SW480 (cell line): Measurements from ENCODE around the gene MGAT4B.
"Not testable (repeated sequence)": the region's sequence is repeated elsewhere in the genome, so short reads cannot be mapped to it uniquely, and the experiment has no call there.

ENCODE experiments used
- DNase-seq: peaks from one replicate; pipeline ENCODE4 v3.0.0-alpha.2; 2016; ENCODE audit warnings: low spot score

The MGAT4B gene

DNA sequence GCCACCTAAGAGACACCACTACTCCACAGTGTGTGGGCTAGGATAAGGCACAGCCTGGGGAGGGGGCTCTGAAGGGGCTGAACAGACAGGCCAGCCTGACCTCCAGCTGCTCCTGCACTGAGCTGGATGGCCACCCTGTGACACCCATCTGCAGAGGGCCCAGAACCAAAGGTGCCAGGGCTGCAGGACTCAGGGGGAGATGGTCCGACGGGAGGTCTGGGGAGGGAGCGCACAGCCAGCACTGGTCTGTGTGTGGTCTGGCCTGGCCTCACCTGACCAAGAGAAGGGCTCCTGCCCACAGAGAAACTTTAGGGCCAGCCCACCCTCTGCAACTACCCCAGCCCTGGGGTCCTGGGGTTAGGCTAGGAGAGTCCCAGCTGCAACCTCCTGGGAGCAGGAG lies 12.1 kb downstream of the MGAT4B start:
- no peak for DNase-seq

- DNase-seq = no peak
Measured at GRCh38 chr5:179794171-179794570, 12.5 kb downstream of the MGAT4B start.

GRCh38 chr5:179793468-179794139 lies 13.1 kb downstream of the MGAT4B start, which contains the start of gene LTC4S:
Gene LTC4S (plus strand): TSS chr5:179793986. CDS start chr5:179794081, 95 bp downstream.
- no peak for DNase-seq

DNA sequence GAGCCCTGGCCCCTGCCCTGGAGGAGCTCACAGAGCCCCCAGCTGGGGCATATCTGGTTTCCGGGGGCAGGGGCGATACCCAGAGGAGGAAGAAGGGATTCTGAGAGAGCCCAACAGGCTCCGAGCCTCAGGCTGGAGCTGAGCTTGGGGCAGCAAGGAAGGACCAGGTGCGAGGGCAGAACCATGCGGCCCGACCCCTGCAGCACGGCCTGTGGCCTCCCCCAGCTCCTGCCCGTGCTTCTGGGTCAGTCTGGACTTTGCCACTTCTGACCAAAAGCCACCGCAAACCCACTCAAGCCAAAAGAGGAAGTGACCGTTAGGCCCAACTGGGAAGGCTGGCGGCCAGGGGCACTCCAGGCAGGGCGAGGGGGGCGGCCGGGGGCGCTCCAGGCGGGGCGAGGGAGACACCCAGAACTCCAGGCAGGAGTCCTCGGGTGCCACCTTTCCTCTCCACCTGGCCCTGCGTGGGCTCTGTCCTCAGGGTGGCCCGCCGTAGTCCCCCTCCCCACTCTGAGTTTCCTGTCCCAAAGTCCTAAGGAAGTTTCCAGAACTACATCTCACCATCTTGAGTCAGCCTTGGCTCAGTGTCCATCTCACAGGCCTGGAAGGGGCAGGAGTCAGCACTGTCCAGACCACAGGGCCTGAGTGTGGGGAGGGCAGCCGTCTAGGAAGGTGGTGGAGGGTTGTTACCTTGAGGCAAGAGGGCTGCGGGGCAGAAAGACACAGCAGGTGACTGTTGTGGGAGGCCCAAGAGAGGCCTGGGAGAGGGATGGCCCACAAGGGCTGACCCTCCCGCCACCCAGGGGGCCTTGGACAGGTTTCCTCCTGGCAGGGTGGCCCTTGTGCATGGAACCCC lies 13.8 kb downstream of the MGAT4B start:
- DNase-seq = no peak

DNA sequence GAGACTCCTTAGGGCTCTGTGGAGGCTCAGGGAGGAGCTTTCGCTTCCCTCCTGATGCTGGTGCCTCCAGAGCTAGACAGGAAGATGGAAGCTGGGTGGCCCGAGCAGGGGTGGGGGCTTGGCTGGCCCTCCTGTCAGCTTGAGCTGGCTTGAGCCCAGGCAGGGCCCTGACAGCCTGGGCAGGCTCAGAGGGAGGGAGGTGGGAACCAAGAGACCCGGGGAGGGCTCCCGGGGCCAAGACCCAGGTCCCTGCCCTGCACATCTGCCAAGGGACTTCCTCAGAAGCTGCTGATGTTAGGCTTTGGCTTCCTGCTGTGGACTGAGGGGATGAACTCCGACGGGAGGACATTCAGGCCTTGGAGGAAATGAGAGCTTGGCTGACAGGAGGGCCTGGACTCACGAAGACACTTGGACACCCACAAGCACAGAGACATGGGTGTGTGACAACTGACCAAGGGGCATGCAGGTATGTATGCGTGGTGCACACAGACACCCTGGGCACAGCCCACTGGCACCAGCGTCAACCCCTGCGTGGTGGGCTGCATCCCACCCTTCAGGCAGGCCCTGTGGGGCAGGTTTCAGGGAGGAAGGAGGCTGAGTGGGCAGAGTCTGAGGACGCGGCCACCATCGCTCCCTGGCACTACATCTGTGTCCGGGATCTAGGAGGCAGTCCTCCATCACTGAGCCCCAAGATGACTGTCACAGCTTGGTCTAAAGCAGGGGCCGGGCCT lies 14.6 kb downstream of the MGAT4B start:
- no peak for DNase-seq

DNA sequence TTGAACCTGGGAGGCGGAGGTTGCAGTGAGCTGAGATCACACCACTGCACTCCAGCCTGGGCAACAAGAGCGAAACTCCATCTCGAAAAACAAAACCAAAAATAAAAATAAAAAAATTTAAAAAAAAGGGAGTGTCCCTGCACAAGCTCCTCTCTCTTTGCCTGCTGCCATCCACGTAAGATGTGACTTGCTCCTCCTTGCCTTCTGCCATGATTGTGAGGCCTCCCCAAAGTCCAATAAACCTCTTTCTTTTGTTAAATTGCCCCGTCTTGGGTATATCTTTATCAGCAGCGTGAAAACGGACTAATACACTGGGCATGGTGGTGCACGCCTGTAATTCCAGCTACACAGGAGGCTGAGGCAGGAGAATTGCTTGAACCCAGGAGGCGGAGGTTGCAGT lies 17.4 kb downstream of the MGAT4B start:
- DNase-seq = not testable (repeated sequence)

DNA sequence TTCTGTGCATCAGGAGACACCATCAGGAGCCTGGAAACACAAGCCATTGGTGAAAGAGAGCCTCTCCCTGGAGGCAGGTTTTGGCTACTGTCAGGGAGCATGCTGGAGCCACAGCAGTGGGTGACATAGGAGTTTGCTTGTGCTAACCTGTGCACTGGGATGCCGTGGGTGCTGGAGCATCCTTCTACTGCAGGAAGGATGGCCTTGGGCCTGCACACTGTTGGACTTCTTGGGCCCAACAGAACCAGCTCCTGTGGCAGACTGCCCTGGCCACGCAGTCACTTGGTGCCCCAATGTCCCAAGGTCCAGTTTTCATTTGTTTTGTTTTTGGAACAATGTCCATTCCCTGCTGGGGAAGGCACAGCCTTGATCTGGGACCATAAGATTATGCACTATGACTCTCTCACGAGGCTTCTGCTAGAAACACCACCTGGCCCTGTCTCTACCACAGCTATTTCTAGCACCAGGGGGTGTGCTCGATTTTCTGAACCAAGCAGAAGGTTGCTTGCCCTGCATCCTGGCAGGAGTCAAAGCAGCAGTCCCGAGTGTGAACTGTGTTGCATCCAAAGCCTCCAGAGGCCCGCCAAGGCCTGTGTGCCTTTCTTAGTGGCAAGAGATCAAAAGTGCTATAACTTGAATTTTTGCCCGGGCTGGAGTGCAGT lies 18.3 kb downstream of the MGAT4B start:
- no peak for DNase-seq

GRCh38 chr5:179786861-179787260 lies 19.8 kb downstream of the MGAT4B start:
- no peak for DNase-seq

DNA sequence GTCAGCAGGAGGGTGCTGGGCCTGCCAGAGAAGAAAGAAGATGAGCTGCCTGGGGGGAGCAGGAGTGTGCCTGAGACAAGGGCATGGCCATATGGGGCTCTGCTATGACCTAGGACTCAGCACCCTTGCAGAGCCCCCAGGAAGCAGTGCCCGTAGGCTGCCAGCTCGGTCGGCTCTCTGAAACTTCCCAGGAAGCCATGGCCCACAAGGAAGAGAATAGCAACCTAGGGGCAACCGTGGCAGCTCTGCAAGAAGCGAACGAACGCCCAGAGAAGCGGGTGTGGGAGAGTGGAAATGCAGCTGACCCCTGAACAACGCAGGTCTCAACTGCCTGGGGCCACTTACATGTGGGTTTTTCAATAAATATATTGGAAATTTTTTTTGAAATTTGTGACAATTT lies 23.5 kb downstream of the MGAT4B start:
- DNase-seq = no peak

DNA sequence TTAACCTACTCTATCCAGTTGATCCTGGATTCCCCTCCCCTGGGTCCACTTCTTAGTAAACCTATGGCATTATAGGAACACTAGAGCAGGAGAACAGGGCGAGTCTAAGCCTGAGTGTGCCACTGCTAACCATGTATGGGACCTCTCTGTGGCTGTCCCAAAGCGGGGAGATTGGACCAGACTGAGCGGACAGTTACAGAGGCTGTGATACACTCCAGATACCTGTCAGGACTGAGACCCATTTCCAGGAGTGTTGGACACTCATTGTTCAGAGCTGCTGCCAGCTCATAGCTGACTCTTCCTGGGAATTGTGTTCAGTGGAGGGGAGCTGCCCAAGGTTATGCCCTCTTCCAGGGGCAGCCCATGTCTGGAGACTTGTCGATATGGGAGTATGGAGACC lies 24.8 kb downstream of the MGAT4B start:
- no peak for DNase-seq

DNA sequence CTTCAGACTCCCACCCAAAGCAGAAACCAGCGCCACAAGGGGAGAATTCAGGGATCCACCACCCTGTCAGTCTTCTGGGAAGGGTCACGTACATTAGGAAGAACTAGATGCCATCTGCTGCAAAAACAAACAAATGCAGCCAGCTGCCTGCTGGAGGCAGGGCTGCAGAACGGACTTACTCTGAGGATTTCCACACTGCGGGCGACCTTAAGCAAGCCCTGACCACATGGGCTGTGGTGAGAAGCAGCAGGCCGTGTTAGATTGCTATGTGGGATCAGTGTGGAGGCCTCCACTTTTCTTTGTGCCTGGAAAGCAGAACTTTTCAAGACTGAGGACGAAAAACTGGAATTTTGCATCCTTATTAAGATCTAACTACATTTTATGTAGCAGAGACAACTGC lies 26.3 kb downstream of the MGAT4B start:
- no peak for DNase-seq

DNA sequence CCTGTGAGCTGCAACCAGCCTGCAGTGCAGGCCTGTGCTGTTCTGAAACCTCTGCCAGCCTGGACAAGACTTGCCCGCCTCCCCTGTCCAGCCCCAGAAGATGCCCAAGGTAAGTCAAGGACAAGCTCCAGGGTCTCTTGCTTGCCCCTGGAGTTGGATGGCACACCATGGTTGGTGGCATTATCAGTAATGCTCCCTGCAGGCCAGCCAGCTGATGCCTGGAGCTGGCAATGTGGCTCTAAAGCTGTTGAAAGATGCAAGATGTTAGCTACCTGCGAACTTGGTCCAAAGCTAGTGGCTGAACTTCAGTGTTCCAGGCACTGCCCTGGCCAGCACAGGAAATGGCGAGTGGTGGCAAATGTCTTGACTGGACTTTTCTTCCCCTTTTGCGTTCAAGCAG lies 26.8 kb downstream of the MGAT4B start:
- DNase-seq = no peak

DNA sequence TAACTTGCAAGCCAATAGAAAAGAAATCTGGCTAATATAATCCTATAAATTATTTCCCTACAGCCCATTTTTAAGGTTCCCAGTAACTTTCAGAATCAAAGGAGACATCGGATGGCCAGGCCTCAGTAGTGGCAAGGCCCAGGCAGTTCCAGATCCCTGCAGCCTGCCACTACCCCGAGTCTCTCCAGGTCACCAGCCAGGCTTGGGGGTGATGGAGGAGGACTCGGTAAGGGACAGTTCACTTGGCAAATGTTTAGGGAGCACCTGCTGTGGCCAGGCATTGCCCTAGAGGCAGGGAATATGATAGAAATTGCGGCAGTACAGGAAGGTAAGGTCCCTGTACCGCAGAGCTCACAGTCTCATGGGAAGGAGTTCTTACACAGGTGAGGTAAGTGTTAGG lies 28.1 kb downstream of the MGAT4B start:
- no peak for DNase-seq

DNA sequence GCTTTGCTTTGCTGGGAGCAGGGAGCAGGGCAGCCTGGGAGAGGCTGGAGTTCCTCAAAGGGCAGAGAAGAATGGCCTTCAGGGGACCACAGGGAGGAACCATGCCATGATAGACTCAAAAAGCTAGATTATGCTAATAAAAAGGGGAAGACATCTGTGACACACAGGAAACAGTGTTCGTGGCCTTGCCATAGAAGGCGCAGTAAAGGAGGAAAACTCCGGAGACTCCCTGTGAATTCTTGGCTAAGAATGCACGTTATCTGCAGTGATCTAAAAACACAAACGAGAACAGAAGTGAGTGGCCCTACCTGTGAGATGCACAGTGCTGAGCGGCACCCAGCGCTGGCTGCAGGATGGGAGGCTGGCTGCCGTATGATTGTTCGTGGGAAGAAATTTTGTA lies 28.8 kb downstream of the MGAT4B start:
- DNase-seq = no peak

GRCh38 chr5:179777456-179777855 lies 29.2 kb downstream of the MGAT4B start:
- no peak for DNase-seq

DNA sequence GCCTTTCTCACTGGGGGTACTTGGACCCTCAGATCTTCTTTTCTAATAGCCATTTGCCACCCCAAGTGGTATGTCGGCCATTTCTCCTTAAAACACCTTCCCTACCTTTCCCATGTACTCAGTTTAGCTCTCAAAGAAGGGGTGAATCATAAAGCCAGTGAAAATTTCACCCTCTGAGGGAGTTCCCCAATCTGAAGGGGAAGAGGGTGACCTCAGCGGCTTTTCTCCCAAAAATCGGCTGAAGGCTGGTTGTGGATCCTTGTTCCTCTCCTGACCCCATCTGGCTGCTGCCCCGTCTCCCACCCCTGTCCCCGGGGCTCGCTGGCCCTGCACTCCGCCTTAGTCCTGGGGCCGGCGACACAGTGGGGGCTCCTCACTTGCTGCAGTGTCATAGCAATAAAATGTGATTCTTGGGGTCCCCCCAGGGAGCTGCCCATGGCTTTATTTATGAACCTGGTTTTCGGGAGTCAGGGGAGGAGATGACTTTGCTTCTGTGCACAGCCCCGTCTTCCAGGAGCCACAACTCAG lies 30.2 kb downstream of the MGAT4B start:
- DNase-seq = no peak

GRCh38 chr5:179774442-179774841 lies 32.2 kb downstream of the MGAT4B start:
- no peak for DNase-seq

DNA sequence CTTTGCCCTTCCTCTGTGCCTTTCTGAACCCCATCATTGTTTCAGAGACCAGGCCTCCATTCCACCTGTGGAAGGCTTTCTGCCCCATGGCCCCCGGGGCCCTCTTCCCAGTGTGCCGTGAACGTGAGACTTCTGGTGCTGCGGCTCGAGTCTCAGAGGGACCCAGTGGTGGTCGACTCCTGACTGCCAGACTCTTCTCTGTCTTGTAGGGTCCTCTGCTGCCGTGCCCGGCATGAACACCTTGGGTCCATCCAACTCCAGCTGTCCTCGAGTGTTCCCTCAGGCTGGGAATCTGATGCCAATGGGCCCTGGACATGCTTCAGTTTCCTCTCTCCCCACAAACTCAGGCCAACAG lies 33.0 kb downstream of the MGAT4B start:
- DNase-seq = no peak

DNA sequence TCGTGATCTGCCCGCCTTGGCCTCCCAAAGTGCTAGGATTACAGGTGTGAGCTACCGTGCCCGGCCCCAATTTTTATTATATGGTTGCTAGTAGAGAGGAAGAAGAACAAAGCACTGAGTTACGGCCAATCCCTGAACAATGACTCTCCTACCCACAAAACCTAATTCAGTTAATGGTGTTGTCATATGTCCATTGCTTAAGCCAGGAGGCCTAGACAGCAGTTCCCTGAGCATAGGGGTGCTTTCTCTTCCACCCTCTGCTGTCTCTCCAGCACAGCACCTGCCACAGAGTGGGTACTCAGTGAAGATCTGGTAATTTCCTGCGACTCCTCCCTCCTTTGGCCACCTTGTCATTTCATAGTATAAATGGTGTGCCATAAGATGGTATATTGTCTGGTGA lies 34.3 kb downstream of the MGAT4B start:
- DNase-seq = no peak

DNA sequence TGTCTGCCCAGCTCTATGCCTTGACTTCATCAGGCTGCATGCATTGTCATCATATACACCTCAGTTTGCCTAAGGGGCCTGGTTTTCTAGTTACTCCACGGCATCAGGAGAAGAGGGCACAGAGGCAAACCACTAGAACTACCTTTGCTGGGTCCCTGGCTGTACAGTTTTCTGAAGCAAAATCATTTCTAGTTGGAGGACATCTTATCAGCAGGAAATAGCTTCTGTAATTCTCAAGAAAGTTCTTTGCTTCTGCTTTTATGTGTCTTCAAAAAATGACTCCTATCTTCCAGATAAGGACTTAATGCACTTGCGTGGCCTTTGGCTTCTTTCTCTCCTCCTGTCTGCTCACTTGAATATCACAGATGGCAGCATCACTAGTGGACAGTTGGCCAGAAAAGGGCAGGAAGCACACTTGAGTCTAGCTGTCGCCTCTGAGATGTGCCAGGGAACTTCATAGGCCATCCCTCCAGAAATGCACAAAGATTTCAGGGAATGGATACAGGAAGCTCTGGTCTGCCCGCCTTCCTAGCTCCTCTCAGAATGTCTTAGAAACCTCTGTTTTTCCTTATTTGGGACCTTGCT lies 35.3 kb downstream of the MGAT4B start:
- DNase-seq = no peak

- no peak for DNase-seq
Measured at GRCh38 chr5:179769796-179770195, 36.9 kb downstream of the MGAT4B start.

- DNase-seq = no peak
Measured at GRCh38 chr5:179769271-179769670, 37.4 kb downstream of the MGAT4B start.
